HTR-8/SVneo (cell line): ENCODE data around the gene GHRL.

Experiments used
- DNase-seq: peaks from one replicate; pipeline ENCODE4 v3.0.0; 2011; ENCODE audit warnings: low spot score, mixed read lengths; ENCODE audit not compliant: insufficient read length
- FAIRE-seq: peaks from 2 replicates; lab custom pipeline; 2011; peaks lifted over from hg19 to GRCh38; lab: Jason Lieb, UNC

Gene GHRL

DNA sequence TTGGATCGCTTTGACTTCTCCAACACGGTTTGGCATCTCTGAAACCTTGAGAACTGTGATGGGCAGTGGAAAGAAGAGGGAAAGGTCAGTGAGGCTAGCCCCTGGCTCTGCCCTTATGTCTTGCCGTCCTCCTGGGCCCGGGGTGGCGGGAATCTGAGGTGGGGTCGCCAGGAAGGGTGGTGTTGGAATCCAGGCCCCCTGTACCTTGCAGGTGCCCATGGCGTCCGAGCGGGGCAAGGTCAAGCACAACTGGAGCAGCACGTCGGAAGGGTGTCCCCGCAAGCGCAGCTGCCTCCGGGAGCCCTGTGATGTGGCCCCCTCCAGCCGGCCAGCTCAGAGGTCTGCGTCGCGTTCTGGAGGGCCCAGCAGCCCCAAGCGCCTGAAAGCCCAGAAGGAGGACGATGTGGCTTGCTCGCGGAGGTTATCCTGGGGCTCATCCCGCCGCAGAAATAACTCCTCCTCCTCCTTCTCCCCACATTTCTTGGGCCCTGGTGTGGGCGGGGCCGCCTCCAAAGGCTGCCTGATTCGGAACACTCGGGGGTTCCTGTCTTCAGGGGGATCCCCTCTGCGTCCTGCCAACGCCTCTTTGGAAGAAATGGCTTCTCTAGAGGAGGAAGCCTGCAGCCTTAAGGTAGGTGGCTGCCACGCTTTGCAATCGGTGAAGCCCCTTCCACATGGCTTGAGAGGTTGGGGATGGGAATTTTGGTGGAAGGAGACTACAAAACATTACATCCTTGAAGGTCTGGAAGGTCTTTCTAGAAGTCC, 43.6 kb downstream of the GHRL start:
- no peak for DNase-seq
- no peak for FAIRE-seq

DNA sequence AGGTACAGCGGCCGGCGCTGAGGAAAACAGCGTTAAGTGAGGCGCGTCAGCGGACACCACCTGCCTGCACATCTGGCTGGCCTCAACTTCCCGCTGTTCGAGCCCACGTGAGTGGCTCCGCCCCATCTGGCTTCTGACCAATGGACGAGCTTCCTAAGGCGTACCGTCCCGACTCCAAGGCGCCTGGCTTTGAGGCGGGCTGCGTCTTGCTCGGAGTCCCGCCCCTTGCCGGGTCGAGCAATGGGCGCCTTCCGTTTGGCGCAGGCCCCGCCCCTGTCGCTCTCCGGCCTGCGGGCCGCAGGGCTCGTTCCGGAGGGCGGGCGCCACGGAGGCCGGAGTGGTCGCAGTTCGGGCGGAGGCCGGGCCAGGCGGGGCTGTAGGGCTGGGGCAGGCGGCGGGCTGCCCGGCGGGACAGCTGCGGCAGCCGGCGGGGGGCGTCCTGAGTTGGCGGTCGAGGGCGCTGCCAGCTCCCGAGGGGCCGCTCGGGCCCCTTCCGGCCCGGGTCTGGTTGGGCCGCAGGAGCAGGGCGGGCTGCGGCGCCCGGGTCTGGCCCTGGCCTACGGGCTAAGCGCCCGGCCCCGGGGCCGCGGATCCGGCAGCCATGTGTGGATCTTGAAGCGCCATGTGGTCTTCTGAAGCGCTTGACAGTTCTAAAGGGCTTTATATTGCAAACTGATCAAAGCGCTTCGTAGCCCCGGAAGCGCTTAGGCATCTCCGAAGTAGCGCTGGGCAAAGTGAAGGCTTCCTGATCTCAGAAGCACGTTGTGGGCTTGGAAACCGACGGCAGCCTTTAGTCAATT, 44.4 kb downstream of the GHRL start, which contains the start of gene TATDN2:
TSS of gene TATDN2 (plus strand) at position 276 of the 800 bp plus-strand sequence. CDS start 742 bp downstream, outside the sequence.
- DNase-seq (peak; percentile 96), FAIRE-seq (peak; percentile 77)

DNA sequence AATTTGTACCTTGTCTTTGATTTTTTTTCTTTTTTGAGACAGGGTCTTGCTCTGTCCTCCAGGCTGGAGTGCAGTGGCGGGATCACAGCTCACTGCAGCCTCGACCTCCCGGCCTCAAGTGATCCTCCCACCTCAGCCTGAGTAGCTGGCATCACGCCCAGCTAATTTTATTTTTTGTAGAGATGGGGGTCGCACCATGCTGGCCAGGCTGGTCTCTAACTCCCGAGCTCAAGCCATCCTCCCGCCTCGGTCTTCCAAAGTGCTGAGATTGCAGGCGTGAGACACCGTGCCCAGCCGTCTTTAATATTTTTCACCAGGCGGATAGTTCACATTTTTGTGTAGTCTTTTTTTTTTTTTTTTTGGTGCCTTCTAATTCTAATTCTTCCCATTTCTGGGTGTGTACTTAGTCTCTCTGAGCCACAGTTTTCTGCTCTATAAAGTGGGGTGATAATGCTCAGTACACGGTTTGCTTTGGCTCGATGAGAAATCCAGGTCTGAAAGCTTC, 45.0 kb downstream of the GHRL start:
- FAIRE-seq (no peak), DNase-seq (no peak)

DNA sequence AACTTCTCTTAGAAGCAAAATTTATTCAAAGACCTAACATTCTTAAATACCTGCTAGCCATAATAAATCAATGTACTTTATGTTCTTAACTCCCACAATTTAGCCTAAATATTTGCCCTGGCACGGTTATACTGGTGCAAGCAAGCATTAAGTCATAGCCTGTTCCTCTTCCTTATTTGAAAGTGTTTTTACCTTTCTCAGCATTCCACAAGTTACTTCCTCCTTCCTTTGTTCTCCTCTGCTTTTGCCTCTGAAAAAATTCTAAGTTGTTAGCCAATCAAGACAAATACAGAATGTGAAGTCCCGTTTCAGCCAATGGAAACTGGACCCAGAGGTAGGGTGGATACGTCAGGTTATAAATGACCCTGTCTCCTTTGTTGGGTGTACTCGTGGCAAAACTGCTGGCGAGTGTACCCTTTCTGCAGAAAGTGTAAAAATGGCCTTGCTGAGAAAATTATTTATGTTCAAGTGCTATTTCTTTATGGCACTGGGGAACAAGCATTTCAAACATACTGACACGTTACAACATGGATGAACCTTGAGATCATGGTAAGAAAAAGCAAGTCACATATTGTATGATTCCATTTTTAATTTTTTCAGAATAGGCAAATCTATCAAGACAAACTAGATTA, 47.5 kb downstream of the GHRL start:
- no peak for FAIRE-seq
- DNase-seq: no peak

DNA sequence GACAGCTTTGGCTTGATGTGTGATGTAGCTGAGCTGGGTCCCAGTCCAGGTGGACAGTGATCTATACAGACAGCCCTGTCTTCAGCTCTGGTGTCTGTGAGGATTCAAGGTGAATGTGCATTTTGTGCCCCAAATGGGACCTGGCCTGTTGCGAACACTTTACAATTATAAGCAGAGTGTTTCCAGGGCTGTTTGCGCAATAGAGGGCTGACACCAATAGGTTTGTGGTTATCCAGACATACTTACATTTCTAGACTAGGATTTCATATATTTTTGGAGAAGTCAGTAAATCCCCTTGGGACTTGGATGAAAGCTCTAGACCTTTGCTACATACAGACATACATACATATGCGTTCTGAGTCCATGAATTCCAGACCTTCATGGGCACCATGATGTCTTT, 48.7 kb downstream of the GHRL start:
- FAIRE-seq (no peak), DNase-seq (no peak)

DNA sequence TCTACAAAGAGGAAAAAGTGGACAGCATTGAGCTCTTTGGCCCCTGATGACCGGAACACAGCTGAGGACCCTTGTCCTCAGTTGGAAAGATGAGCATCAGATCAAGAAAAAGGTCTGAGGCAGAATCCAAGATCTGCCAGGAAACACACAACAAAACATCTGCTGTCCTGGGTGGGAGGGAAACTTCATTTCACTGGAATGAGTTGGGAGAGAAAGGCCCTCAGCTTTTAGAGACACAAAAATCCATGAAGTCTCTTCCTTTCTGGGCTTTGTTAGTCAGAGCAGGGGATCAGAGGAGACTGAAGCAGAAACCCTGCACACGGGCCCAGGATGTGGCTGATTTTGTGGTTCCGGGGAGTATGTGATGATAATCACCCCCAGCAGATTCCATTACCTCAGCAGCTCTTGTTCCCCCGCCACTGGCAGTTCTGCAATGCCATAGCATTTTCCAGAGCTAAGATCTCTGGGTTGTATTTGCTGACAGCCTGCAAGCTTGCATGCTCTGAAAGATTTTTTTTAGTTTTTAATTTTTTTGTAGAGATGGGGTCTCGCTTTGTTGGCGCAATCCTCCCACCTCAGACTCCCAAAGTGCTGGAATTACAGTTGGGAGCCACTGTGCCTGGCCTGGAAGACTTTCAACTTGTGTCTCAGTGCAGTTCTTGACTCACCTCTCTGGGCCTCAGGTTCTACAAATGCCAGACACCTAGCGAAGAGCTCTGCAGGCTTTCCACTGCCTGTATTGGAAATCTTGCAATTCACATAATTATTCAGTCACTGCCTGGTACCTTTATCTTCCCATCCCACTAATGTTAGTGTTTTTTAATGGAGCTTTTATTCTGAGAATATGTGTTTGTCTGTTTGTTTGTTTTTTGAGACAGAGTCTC, 50.3 kb downstream of the GHRL start:
- DNase-seq (no peak), FAIRE-seq (no peak)

DNA sequence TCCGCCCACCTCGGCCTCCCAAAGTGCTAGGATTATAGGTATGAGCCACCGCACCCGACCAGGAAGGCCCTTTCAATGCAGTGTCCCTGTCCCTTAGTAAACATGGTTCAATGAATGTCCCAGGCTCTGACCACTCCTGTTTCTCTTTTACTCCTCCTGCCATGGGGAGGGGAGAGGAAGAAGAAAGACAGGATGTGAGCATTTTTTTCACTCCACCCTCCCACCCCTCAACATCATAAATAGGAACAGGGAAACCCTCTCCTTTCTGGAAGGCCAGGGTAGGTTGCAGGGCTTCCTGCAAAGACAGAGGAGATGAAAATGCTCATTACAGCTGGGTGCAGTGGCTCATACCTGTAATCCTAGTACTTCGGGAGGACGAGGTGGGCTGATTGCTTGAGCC, 51.9 kb downstream of the GHRL start:
- FAIRE-seq (no peak), DNase-seq (no peak)

DNA sequence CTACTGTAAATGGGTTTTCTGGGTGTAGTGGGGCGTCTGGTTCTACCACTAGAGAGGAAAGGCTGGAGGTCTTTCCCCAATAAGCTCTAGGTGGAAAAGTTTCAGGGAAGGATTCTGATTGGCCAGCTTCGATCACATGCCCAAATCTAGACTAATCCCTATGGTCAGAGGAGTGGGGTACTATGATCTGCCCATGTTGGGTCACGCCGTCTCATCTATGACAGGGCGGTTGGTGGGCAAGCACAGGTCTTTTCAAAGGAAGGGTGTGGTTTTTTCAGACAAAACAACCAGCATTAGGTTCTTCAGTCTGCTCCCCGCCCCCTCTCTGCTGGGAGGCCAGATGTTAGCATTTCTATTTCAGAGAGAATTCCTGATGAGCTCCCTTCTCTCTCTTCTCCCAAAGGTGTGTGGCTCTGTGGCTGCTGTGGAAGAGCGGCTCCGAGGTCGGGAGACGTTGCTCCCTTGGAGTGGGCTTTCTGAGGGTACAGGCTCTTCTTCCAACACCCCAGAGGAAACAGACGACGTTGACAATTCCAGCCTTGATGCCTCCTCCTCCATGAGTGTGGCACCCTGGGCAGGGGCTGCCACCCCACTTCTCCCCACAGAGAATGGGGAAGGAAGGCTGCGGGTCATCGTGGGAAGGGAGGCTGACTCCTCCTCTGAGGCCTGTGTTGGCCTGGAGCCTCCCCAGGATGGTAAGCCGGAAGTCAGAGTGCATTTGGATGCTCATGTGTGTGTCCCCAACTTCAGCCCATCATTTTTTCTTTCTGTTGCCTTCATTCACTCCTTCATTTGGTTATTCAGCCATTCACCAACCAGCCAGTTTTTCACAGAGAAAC, 54.2 kb downstream of the GHRL start:
- FAIRE-seq (no peak), DNase-seq (no peak)
